GM19239 (cell line): ENCODE data around the gene GUCY1A1.

Experiments used
- DNase-seq: peaks from one replicate; pipeline ENCODE4 v3.0.0; 2011; ENCODE audit warnings: low spot score; ENCODE audit not compliant: insufficient read length
- FAIRE-seq: peaks from 2 replicates; lab custom pipeline; 2011; peaks lifted over from hg19 to GRCh38; lab: Jason Lieb, UNC

GUCY1A1 gene

GRCh38 chr4:155722816-155723499 is 56.3 kb downstream of the GUCY1A1 start:
- no peak for DNase-seq
- no peak for FAIRE-seq

GRCh38 chr4:155724731-155725130 is 58.1 kb downstream of the GUCY1A1 start:
- DNase-seq (no peak), FAIRE-seq (no peak)

GRCh38 chr4:155734065-155734464 is 67.4 kb downstream of the GUCY1A1 start:
- FAIRE-seq (no peak), DNase-seq (no peak)

GRCh38 chr4:155734951-155735350 is 68.3 kb downstream of the GUCY1A1 start:
- FAIRE-seq (no peak), DNase-seq (no peak)

GRCh38 chr4:155735496-155735895 is 68.8 kb downstream of the GUCY1A1 start:
- no peak for FAIRE-seq
- no peak for DNase-seq

- DNase-seq, result no peak
- no peak for FAIRE-seq
Measured at GRCh38 chr4:155738548-155738947, 71.9 kb downstream of the GUCY1A1 start.

GRCh38 chr4:155741546-155741945 is 74.9 kb downstream of the GUCY1A1 start:
- FAIRE-seq, result no peak
- DNase-seq, result no peak

GRCh38 chr4:155742310-155743015 is 75.8 kb downstream of the GUCY1A1 start:
- FAIRE-seq (no peak), DNase-seq (no peak)

- DNase-seq (no peak), FAIRE-seq (no peak)
Measured at GRCh38 chr4:155745984-155746383, 79.3 kb downstream of the GUCY1A1 start.

GRCh38 chr4:155748039-155748438 is 81.4 kb downstream of the GUCY1A1 start:
- no peak for DNase-seq
- FAIRE-seq, result no peak

- DNase-seq (no peak), FAIRE-seq (no peak)
Measured at GRCh38 chr4:155749041-155749440, 82.4 kb downstream of the GUCY1A1 start.

- no peak for FAIRE-seq
Measured at GRCh38 chr4:155751569-155751968, 84.9 kb downstream of the GUCY1A1 start.

GRCh38 chr4:155757745-155758265 is 91.2 kb downstream of the GUCY1A1 start:
- FAIRE-seq (no peak), DNase-seq (no peak)

More at GRCh38 chr4:155751569-155751968, 84.9 kb downstream of the GUCY1A1 start:
- no peak for DNase-seq

GRCh38 chr4:155758481-155759371 is 92.1 kb downstream of the GUCY1A1 start, which contains the start of gene GUCY1B1:
GUCY1B1 (plus strand) TSS chr4:155759021; CDS start chr4:155759141, 120 bp downstream.
- DNase-seq (peak; percentile 77), FAIRE-seq (peak; percentile 92)

- peak; percentile 13 for DNase-seq
- no peak for FAIRE-seq
Measured at GRCh38 chr4:155759372-155760252, 93.0 kb downstream of the GUCY1A1 start.

- no peak for FAIRE-seq
- no peak for DNase-seq
Measured at GRCh38 chr4:155761047-155761446, 94.4 kb downstream of the GUCY1A1 start.

GRCh38 chr4:155761916-155762315 is 95.3 kb downstream of the GUCY1A1 start:
- FAIRE-seq, result no peak
- DNase-seq, result no peak

- no peak for DNase-seq
- FAIRE-seq, result no peak
Measured at GRCh38 chr4:155762334-155762733, 95.7 kb downstream of the GUCY1A1 start.

GRCh38 chr4:155763551-155763950 is 96.9 kb downstream of the GUCY1A1 start:
- FAIRE-seq (peak; percentile 80), DNase-seq (no peak)
